Body of pancreas (tissue), 4 donors: ENCODE results near the gene GRID1.

ENCODE experiments used
- CTCF ChIP-seq, 7 experiments: fragments of 450-650 bp in 4 of 7; fragments of 200-600 bp in 3 of 7; sonication (generic) in 3 of 7; IDR thresholded peaks; one replicate each; pipeline ENCODE4 v1.5.1; 2016 to 2019; ENCODE audit warnings: antibody characterized with exemption in 7 of 7
- POLR2A ChIP-seq, 3 donors: fragments of 450-650 bp; IDR thresholded peaks; one replicate each; pipeline ENCODE4 v1.6.1; 2016; ENCODE audit warnings: antibody characterized with exemption in 3 of 3, mild to moderate bottlenecking in 2 of 3

- no peak for TF ChIP-seq CTCF (IDR thresholded peaks at IDR 0.05)
- TF ChIP-seq POLR2A (IDR thresholded peaks at IDR 0.05): no peak
These were observed 444.8 kb downstream of the GRID1 start for GRCh38 chr10:85921789-85922188.
